T-cell (primary cell): ENCODE results near the gene POLR2E. TPM values are rescaled to one million over a fixed set of nuclear protein-coding genes. Genes with fewer than 3 reads are reported as not detected.

Experiments used
- ATAC-seq, 4 experiments: fragments of 200-7000 bp in 3 of 4; fragments of 150-1000 bp in 1 of 4; cut with Tn5 transposase; replicated peaks in 1 of 4; 1 replicate in 3 of 4; 2 replicates in 1 of 4; pipeline ENCODE4 v1.10.0; 2021; ENCODE audit warnings: moderate library complexity in 3 of 4, mild to moderate bottlenecking in 2 of 4, moderate number of reproducible peaks in 1 of 4
- CTCF ChIA-PET, 2 donors: fragments of 300-600 bp; sonication (Branson Sonifier 250); formaldehyde crosslinking; loops; one replicate each; lab custom pipeline; 2022; ENCODE audit warnings: antibody characterized with exemption in 2 of 2; lab: Charles Lee
- POLR2A ChIA-PET, 2 donors: fragments of 300-600 bp; sonication (Branson Sonifier 250); formaldehyde crosslinking; loops; one replicate each; lab custom pipeline; 2022; ENCODE audit warnings: antibody characterized with exemption in 2 of 2; lab: Charles Lee
- DNase-seq, 35 experiments: peaks; one replicate each; pipeline versions ENCODE4 v3.0.0 to v3.0.0-alpha.2; 2013 to 2023
- H3K27ac ChIP-seq: one replicate; pipeline ENCODE4 v1.5.1; 2013; ENCODE audit warnings: low read length
- H3K27me3 ChIP-seq, 2 experiments: replicated peaks in 1 of 2; 1 replicate in 1 of 2; 2 replicates in 1 of 2; pipeline versions ENCODE4 v1.6.1 to v1.7.0; 2013; ENCODE audit warnings: low read length in 1 of 2, mixed read lengths in 1 of 2; ENCODE audit not compliant: control insufficient read depth in 2 of 2, insufficient read depth in 2 of 2; ENCODE audit errors: extremely low read depth in 1 of 2
- H3K36me3 ChIP-seq, 2 donors: 1 replicate in 1 of 2; 2 replicates in 1 of 2; pipeline versions ENCODE4 v1.6.1 to v1.7.0; 2013; ENCODE audit warnings: low read length in 1 of 2; ENCODE audit not compliant: control insufficient read depth in 2 of 2, insufficient read depth in 1 of 2; ENCODE audit errors: extremely low read depth in 1 of 2
- H3K4me1 ChIP-seq, 2 experiments: 1 replicate in 1 of 2; 2 replicates in 1 of 2; pipeline versions ENCODE4 v1.6.1 to v1.7.0; 2013; ENCODE audit warnings: low read length in 2 of 2, mixed read lengths in 1 of 2; ENCODE audit not compliant: insufficient read depth in 2 of 2, control insufficient read depth in 1 of 2; ENCODE audit errors: extremely low read depth in 1 of 2
- H3K4me3 ChIP-seq, 2 donors: 1 replicate in 1 of 2; 2 replicates in 1 of 2; pipeline versions ENCODE4 v1.5.1 to v1.7.0; 2013; ENCODE audit warnings: mild to moderate bottlenecking in 2 of 2, low read length in 1 of 2, moderate library complexity in 1 of 2; ENCODE audit not compliant: control insufficient read depth in 1 of 2; ENCODE audit errors: extremely low read depth in 1 of 2
- H3K9me3 ChIP-seq: 2 replicates; pipeline ENCODE4 v1.7.0; 2013
- H3K27ac Mint-ChIP-seq, 2 donors: one replicate each; pipeline ENCODE4 v1.8.0; 2020 to 2021; ENCODE audit warnings: mild to moderate bottlenecking in 2 of 2, mixed read lengths in 2 of 2
- H3K27me3 Mint-ChIP-seq, 2 donors: one replicate each; pipeline ENCODE4 v1.8.0; 2021 to 2022; ENCODE audit warnings: mixed read lengths in 2 of 2
- H3K36me3 Mint-ChIP-seq: one replicate; pipeline ENCODE4 v1.8.0; 2021; ENCODE audit warnings: mixed read lengths
- H3K4me1 Mint-ChIP-seq, 3 donors: one replicate each; pipeline ENCODE4 v1.8.0; 2020 to 2022; ENCODE audit warnings: mixed read lengths in 3 of 3, mild to moderate bottlenecking in 1 of 3
- H3K4me3 Mint-ChIP-seq, 3 donors: one replicate each; pipeline ENCODE4 v1.8.0; 2020 to 2022; ENCODE audit warnings: mild to moderate bottlenecking in 3 of 3, mixed read lengths in 3 of 3, moderate library complexity in 3 of 3
- H3K9me3 Mint-ChIP-seq, 3 donors: one replicate each; pipeline ENCODE4 v1.8.0; 2020 to 2022; ENCODE audit warnings: mixed read lengths in 3 of 3
- WGBS: methylation state at CpG from one replicate; pipeline ENCODE4 v1.1.5; 2013; ENCODE audit warnings: missing lambda C conversion rate; ENCODE audit not compliant: insufficient coverage; 5-methylcytosine and 5-hydroxymethylcytosine counted together
- total RNA-seq, 35 experiments: library from RNA in 6 of 35; stranded (reverse) in 6 of 35; fragments of 120-200 nt in 1 of 35; gene quantifications; one replicate each; pipeline versions ENCODE4 v1.2.1 to v1.2.4 and lab custom pipeline; 2013 to 2026

The POLR2E gene
- total RNA-seq, 5 donors from 2014 or later (not counting 1 experiment from before 2014, with no cell fraction given) = 75.7 to 119 (median 101) TPM

- peak in 1 of 35 experiments; percentile 20 for DNase-seq
Observed at GRCh38 chr19:1122972-1123363, 27.8 kb upstream of the POLR2E start.

DNA sequence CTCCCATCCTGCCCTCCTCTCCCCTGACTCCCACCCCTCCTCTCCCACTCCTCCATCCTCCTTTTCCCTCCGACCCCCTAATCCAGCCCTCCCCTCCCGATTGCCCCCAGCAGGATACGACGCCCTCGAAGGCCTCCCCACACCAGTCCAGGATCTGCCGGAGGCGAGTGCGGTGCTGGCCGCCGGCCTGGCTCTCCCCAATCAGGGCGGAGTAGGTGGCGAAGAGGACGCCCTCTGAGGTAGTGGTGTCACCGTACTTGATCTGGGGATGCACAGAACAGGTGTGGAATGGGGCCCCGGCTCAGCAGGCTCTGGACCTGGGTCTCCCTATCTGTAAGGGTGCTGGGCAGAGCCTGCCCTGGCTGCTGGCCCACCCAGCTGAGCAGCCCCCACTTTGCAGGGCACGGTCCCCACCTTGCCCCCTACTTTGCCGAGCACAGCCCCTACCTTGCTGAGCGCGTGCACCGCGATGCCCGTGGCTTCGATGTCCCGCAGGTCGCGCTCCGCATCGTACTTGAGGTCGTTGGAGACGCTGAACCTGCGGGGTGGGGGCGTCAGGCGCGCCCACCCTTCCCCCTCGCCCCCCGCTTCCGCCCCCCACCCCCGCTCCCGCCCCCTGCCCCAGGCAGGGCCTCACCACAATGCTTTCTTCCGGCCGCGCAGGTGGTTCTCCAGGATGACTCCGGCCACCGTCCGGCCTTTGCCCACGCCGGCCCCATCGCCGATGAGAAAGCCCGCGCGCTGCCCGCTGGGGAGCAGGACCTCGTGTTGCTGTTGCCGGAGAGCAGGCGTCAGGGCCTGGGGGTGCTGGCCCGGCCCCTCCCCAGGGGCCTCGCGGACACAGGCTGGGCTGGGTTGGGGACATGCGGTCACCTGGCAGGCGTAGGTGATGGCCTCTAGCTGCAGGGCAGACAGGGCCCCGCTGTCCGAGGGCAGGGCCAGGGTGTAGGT is 27.1 kb upstream of the POLR2E start:
- Mint-ChIP-seq H3K36me3 (peaks cover 12% of the 10 kb centered on the region), H3K4me1 (peaks cover 0 to 5% (median 4%) of the 10 kb centered on the region in 3 donors), H3K4me3 (no peak overlapping the region), H3K9me3 (no peaks in the 10 kb centered on the region), H3K27ac (no peak overlapping the region), H3K27me3 (no peaks in the 10 kb centered on the region)
- Histone ChIP-seq H3K4me1 (peaks cover 0 to 31% of the 10 kb centered on the region in 2 experiments), H3K9me3 (no peaks in the 10 kb centered on the region), H3K36me3 (peaks cover 24 to 91% of the 10 kb centered on the region in 2 donors), H3K27me3 (no peaks in the 10 kb centered on the region), H3K27ac (no peak overlapping the region), H3K4me3 (no peak overlapping the region)
- DNase-seq (no peak), ATAC-seq (no peak)
- CTCF ChIA-PET = no interaction called here
- POLR2A ChIA-PET = interaction anchor here in 1 of 2 donors (0.5 kb wide), 1 partner anchor 13 kb away, joined by 3 read pairs; no protein-coding TSS in a partner anchor
- 95% methylated on average over 30 of the region's 63 CpGs for WGBS

More at GRCh38 chr19:1122972-1123363, 27.8 kb upstream of the POLR2E start:
- Histone ChIP-seq H3K4me1 (peaks cover 0 to 37% of the 10 kb centered on the region in 2 experiments), H3K27me3 (no peaks in the 10 kb centered on the region), H3K4me3 (no peak overlapping the region), H3K9me3 (no peaks in the 10 kb centered on the region), H3K36me3 (peaks cover 28 to 91% of the 10 kb centered on the region in 2 donors), H3K27ac (no peak overlapping the region)
- ChIA-PET POLR2A (interaction anchor here in 1 of 2 donors (0.5 kb wide), 1 partner anchor 12 kb away, joined by 3 read pairs; no protein-coding TSS in a partner anchor), CTCF (no interaction called here)
- no peak for ATAC-seq
- Mint-ChIP-seq H3K27ac (no peak overlapping the region), H3K4me1 (peaks cover 0 to 9% (median 6%) of the 10 kb centered on the region in 3 donors), H3K27me3 (no peaks in the 10 kb centered on the region), H3K9me3 (no peaks in the 10 kb centered on the region), H3K36me3 (peaks cover 12% of the 10 kb centered on the region), H3K4me3 (no peak overlapping the region)
- 83% methylated on average over 17 of the region's 21 CpGs for WGBS

DNA sequence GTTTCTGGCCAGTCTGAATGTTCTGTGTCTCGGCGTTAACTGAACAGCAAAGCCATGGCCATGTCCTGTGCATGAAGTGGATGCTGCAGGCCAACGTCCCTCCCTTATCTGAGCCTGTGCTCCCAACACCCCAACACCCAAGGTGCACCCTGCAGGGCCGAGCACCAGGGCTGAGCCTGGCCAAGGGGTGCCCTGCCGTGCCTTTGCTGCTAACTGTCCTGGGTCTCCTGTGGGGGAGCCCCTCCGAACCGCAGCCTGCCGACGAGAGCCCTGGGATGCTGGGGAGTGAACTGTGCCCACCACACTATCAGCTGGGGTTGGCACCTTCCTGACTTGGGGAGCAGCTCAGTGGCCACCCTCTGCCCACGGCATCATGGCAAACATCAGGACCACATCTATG is 26.2 kb upstream of the POLR2E start:
- H3K4me3 Mint-ChIP-seq = no peak overlapping the region
- 98% methylated on average over 8 of the region's 10 CpGs for WGBS
- H3K9me3 Mint-ChIP-seq = no peaks in the 10 kb centered on the region
- H3K36me3 Mint-ChIP-seq = peaks cover 12% of the 10 kb centered on the region
- Histone ChIP-seq H3K4me3 (no peak overlapping the region), H3K27ac (no peak overlapping the region), H3K36me3 (peaks cover 28 to 91% of the 10 kb centered on the region in 2 donors), H3K9me3 (no peaks in the 10 kb centered on the region), H3K27me3 (no peaks in the 10 kb centered on the region), H3K4me1 (peaks cover 0 to 22% of the 10 kb centered on the region in 2 experiments)
- CTCF ChIA-PET = no interaction called here
- no peak overlapping the region for H3K27ac Mint-ChIP-seq
- POLR2A ChIA-PET = no interaction called here
- no peaks in the 10 kb centered on the region for H3K27me3 Mint-ChIP-seq
- peaks cover 0 to 4% (median 0%) of the 10 kb centered on the region in 3 donors for H3K4me1 Mint-ChIP-seq
- no peak for DNase-seq
- no peak for ATAC-seq

DNA sequence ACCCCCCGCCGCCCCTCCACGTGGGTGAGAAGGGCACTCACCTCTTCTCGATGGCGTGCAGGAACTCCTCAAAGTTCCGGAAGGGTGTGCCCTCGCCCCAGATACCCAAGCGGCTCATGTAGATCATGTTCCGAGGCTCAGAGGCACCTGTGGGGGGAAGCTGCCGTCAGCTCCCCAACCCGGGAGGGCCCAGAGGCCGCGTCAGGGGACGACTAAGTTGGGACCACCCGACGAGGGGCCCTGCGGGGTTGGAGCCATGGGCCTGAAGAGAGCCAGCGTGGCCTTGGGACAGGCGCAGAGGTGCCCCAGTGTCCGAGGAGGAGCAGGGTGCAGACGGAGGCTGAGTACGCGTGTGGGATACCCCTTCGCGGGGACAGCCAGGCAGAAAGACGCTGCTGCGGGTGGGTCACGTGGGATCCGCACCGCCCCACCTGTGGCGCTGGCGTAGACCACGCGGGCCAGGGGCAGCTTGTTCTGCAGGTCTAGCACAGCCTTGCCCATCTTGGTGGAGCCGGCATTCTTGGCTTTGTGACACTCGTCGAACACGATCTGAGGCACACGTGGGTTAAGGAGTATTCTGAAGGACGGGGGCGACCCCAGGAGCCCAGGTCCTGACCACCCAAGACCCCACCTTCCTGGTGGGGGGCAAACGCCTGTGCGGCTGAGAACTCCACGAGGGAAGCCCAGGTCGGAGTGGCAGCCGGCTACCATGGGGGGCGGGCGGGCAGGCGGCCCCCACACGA is 24.5 kb upstream of the POLR2E start:
- WGBS = 98% methylated on average over 38 of the region's 50 CpGs
- H3K27me3 Mint-ChIP-seq = no peaks in the 10 kb centered on the region
- no peaks in the 10 kb centered on the region for H3K9me3 Mint-ChIP-seq
- no peak overlapping the region for H3K27ac Mint-ChIP-seq
- CTCF ChIA-PET = no interaction called here
- POLR2A ChIA-PET = no interaction called here
- no peak for DNase-seq
- ATAC-seq = no peak
- no peaks in the 10 kb centered on the region for H3K4me1 Mint-ChIP-seq
- H3K9me3 ChIP-seq = no peaks in the 10 kb centered on the region
- H3K4me1 ChIP-seq = peaks cover 0 to 13% of the 10 kb centered on the region in 2 experiments
- H3K4me3 ChIP-seq = no peak overlapping the region
- no peak overlapping the region for H3K27ac ChIP-seq
- peaks cover 27 to 85% of the 10 kb centered on the region in 2 donors for H3K36me3 ChIP-seq
- no peak overlapping the region for H3K4me3 Mint-ChIP-seq
- H3K27me3 ChIP-seq = no peaks in the 10 kb centered on the region
- peaks cover 12% of the 10 kb centered on the region for H3K36me3 Mint-ChIP-seq

DNA sequence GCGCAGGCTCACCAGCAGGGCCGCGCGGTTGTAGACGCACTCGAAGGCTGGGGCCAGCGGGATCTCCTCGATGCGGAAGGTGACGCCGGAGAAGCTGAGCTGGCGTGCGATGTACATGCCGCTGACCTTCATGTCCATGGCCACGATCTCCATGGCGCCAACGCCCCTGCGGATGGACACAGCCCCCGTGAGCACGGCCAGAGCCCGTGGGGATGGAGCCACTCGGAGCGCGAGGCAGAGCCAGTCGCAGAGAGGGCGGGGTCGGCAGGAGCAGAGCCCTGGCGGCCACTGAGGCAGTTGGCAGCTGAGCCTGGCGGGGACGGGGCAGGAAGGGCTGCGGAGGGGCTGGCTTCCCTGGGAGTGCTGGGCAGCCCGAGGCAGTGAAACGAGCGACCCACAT is 23.8 kb upstream of the POLR2E start:
- Histone ChIP-seq H3K4me3 (no peak overlapping the region), H3K27me3 (no peaks in the 10 kb centered on the region), H3K36me3 (peaks cover 27 to 83% of the 10 kb centered on the region in 2 donors), H3K27ac (no peak overlapping the region), H3K4me1 (peaks cover 0 to 9% of the 10 kb centered on the region in 2 experiments), H3K9me3 (no peaks in the 10 kb centered on the region)
- Mint-ChIP-seq H3K4me1 (no peaks in the 10 kb centered on the region), H3K9me3 (no peaks in the 10 kb centered on the region), H3K36me3 (peaks cover 12% of the 10 kb centered on the region), H3K27me3 (no peaks in the 10 kb centered on the region), H3K4me3 (no peak overlapping the region), H3K27ac (no peak overlapping the region)
- CTCF ChIA-PET = no interaction called here
- no peak for DNase-seq
- 96% methylated on average over 34 of the region's 34 CpGs for WGBS
- POLR2A ChIA-PET = no interaction called here
- ATAC-seq = no peak

GRCh38 chr19:1117654-1118053 is 22.5 kb upstream of the POLR2E start:
- CTCF ChIA-PET = no interaction called here
- H3K4me3 Mint-ChIP-seq = no peak overlapping the region

More at GRCh38 chr19:1117654-1118053, 22.5 kb upstream of the POLR2E start:
- no peaks in the 10 kb centered on the region for H3K27me3 Mint-ChIP-seq
- WGBS = 93% methylated on average over 14 of the region's 16 CpGs
- H3K4me1 ChIP-seq = peaks cover 0 to 15% of the 10 kb centered on the region in 2 experiments
- peaks cover 10% of the 10 kb centered on the region for H3K36me3 Mint-ChIP-seq
- no peak overlapping the region for H3K27ac ChIP-seq
- no peak overlapping the region for H3K27ac Mint-ChIP-seq
- no peaks in the 10 kb centered on the region for H3K9me3 Mint-ChIP-seq
- DNase-seq (no peak), ATAC-seq (no peak)
- peaks cover 0 to 2% (median 1%) of the 10 kb centered on the region in 3 donors for H3K4me1 Mint-ChIP-seq
- no peaks in the 10 kb centered on the region for H3K9me3 ChIP-seq
- no peak overlapping the region for H3K4me3 ChIP-seq
- POLR2A ChIA-PET = no interaction called here
- H3K36me3 ChIP-seq = peaks cover 26 to 77% of the 10 kb centered on the region in 2 donors
- H3K27me3 ChIP-seq = no peaks in the 10 kb centered on the region
